Pons (tissue), 1 donor: Measurements from ENCODE around the gene DCST2.
A peak's percentile ranks its signal among the peaks of the same experiment; 100 is the strongest.

Experiments used
- DNase-seq: peaks from one replicate; pipeline ENCODE4 v3.0.0-alpha.2; 2016; ENCODE audit warnings: low spot score

Gene DCST2

DNA sequence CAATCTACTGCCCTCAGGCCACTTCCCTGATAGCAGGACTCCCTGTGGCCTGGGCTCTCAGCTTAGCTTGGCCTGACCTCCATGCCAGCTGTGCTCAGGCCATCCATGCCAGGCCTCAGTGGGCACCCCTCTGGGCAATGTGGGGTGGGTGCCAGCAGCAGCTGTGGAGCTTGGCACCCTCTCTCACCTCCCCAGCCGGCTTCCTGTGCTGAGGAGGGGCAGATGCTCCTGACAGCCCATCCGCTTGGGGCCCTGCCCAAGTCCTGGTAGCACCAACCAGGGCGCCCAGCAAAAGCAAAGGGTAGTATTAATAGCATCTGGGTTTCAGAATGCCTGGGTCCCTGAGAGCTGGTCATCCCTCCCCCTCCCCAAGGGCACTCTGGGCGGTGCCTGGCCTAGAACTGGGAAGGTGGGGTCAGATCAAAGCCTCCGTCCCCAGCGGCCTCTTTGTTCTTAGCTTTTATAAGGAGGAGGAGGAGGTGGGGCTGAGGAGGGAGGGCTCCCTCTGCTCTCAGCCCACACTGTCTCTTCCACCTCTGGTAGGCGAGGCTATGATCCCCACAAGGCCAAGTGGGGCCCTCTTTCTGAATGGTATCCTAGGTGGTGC is 36.1 kb upstream of the DCST2 start:
- no peak for DNase-seq

DNA sequence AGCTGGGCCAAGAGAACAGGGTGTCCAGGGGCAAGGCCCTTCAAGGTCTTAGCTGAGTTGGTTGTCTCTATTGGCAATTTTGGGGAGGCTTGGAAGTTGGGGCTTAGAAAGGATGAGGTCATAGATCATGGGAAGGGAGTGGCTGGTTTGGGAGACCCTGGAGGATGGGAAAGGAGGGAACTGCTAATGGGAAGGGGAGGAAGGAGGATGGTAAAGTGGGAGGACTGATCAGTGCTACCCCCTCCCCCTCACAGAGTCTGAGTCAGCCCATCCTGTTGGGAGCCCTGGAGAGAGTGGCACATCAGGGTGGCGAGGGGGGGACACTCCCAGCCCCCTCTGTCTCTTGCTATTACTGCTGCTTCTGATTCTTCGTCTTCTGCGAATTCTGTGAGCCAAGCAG is 35.0 kb upstream of the DCST2 start:
- DNase-seq, result no peak

DNA sequence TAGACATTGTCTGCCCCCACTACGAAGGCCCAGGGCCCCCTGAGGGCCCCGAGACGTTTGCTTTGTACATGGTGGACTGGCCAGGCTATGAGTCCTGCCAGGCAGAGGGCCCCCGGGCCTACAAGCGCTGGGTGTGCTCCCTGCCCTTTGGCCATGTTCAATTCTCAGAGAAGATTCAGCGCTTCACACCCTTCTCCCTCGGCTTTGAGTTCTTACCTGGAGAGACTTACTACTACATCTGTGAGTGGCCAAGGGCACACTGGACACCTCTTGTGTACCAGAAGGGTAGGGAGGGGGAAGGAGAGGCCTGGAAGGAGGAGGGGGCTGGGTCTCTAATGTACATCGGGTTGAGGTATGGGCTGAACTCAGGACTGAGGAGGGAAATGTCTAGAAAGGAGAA is 33.2 kb upstream of the DCST2 start:
- DNase-seq, result no peak

DNA sequence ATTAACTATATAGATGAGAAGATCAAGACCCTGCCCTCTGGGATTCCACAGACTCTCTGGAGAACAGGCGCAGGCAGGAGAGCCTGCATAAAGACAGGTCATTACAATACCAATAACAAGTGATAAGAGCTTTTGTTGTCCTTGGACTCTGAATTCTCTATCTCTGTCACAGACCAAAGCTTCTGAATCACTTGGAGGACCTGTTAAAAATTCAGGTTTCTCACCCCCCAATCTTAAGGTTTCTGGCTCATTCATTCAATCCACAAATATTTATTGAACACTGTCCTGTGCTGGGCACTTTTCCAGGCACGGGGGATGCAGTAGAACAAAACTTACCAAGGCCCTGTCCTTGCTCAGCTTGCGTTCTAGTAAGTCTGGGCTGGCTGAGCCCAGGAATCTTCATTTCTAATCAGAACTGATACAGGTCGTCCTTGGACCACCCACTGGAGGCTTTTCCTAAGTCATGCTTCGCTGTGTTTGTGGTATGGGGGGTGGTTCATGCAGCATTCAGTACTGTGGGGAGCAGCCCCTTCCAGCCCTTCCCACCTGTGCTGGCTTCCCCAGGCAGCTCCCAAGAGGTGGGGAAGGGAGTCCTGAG is 31.4 kb upstream of the DCST2 start:
- no peak for DNase-seq

DNA sequence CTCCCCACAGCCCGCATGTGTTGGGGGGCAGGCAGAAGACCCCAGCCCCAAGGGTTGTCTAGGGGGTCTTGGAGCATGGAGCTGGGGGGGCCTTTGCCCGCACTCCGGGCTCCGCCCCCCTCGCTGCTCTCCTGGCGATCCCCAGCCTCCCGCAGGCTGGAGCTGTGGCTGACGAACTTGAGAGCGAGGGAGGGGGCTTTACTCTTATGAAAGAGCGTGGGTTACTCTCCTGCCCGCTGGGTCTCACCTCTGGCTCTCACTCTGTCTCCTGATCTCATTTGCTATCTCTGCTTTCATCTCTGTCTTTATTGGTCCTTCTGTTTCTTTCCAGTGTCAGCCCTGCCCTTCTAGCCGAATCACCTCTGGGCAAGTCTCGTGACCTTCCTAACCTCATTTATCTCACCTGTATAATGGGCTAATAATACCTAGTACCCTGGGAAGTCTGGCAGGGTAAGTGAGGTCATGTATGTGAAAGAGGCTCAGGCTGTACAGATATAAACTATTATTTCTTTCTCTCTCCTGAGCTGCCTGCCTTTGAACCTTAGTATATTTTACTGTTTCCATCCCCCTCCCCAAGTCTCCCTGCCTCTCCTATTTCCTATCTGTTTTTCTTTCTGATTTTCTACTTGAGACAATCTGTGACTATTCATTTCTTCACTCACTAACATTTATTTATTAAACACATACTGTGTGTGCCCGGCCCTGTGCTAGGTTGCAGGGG is 30.7 kb upstream of the DCST2 start:
- DNase-seq, result no peak

DNA sequence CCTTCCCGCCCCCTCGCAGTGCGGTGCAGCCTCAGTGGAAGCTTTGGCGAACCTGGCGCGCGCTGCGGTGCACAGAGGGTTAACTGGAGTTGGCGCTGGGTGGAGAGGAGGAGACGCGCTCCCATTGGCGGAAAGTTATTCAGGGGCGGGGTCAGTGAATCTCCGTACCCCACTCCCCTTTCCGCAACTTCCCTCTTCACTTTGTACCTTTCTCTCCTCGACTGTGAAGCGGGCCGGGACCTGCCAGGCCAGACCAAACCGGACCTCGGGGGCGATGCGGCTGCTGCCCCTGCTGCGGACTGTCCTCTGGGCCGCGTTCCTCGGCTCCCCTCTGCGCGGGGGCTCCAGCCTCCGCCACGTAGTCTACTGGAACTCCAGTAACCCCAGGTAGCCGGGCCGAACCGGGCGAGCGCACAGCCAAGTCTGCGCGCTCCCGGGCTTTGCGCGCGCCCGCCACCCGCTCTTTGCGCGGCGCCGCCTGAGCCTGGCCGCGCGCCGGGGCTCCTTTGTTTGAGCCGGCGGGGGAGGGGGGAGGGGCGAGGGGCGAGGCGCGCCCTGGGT is 30.0 kb upstream of the DCST2 start, which contains the start of gene EFNA4:
EFNA4 (plus strand) TSS at position 191 of the 561 bp plus-strand sequence; CDS start at position 275, 84 bp downstream.
- peak; percentile 62 for DNase-seq

DNA sequence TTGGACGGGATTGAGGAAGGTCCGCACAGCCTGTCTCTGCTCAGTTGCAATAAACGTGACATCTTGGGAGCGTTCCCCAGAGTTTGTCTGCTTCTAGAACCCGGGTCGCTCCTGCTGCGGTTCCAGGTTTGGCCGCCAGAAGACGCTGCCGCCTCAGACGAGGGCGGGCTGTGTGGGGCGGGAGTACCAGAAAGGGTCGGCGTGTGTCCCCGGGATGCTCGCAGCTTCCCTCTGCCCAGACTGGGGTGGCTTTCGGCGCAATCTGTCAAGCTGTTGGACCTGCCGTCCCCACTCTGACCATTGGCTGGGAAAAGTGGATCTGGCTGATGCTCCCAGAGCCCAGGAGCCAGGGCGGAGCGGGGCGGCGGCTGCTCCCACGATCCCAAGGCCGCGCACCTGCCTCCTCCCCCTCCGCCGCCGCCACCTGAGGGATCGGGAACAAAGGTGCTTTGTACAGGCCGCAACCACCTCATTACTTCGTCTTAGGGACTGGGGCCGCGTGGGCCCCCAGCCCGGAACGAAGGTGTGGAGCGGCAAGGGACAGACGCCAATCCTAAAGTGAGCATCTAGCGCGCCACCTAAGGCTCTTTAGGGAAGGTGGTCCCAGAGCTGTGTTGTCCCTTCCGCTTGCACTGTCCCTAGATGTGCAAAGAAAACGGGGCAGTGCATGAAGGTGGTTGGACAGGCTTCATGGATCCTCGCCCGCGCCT is 29.3 kb upstream of the DCST2 start:
- DNase-seq, result no peak

DNA sequence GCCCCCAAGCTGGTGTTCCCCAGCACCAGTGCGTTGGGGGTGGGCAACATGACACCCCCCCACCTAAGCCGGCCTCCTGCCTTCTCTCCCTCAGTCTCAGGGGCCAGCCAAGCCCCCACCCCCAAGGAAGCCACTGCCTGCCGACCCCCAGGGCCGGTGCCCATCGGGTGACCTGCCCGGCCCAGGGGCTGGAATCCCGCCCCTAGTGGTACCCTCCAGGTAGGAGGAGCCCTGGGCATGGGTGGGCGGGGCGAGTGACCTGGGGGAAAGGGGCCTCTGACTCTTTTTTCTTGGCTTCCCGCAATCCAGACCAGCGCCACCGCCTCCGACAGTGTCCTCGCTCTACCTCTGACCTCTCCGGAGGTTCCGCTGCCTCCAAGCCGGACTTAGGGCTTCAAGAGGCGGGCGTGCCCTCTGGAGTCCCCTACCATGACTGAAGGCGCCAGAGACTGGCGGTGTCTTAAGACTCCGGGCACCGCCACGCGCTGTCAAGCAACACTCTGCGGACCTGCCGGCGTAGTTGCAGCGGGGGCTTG is 28.6 kb upstream of the DCST2 start:
- DNase-seq, result no peak

DNA sequence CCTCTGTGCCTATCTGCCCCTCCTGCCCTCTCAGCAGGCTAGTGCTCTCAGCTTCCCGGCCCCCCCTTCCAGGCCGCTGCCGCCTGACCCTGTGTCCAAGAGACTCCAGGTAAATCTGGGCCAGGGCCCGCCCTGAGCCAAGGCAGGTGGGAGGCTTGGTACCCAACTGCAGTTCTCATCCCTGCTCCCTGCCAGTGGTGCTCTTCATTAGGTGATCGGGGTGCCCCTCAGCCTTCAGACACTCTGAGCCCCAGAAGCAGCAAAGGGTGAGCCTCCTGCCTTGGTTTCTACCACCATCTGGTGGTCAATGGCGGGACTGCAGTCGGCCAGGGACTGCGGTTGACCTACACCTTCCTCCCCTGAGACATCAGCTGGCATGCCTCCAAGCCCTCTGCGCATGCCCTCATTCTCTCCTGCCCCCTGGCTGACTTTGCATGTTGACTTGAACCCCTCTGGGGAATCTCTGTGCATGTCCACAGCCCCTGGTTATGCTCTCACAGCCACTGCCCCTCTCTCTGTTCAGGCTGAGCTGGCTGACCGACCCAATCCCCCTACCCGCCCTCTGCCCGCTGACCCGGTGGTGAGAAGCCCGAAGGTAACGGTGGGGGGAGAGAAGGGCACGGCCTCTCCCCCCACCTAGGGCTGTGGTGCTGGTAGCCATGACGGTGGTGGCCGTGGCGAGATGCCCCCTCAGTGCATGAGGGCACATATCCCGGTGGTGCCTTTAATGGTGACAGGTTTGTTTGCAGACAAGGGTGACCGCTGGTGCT is 28.0 kb upstream of the DCST2 start:
- DNase-seq, result peak; percentile 56

DNA sequence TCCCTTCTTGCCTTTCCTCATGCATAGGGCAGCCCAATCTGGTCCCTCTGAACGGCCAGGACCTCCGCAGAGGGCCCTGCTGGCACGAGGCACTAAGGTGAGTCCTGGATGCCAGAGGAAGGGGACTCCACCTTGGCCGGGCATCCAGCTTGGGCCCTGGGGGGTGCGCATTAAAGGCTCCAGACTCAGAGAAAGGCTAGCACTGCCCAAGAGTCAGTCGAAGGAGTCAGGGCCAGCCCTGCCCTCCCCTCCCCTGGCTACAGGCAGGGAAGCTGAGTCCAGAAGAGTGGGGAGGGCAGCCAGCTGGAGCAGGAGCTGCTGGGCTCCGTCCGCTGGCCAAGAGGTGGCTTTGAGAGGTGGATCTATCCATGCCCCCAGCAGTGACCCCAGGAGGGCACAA is 27.2 kb upstream of the DCST2 start:
- DNase-seq, result no peak

DNA sequence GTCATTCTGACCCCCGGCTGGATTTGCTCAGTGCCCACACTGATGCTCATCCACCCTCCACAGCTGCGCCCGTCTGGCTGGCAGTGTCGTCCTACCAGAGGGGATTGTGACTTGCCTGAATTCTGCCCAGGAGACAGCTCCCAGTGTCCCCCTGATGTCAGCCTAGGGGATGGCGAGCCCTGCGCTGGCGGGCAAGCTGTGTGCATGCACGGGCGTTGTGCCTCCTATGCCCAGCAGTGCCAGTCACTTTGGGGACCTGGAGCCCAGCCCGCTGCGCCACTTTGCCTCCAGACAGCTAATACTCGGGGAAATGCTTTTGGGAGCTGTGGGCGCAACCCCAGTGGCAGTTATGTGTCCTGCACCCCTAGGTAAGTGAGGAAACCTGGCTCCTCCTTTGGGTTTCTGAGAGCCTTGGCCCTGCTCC is 24.2 kb upstream of the DCST2 start:
- DNase-seq, result no peak

DNA sequence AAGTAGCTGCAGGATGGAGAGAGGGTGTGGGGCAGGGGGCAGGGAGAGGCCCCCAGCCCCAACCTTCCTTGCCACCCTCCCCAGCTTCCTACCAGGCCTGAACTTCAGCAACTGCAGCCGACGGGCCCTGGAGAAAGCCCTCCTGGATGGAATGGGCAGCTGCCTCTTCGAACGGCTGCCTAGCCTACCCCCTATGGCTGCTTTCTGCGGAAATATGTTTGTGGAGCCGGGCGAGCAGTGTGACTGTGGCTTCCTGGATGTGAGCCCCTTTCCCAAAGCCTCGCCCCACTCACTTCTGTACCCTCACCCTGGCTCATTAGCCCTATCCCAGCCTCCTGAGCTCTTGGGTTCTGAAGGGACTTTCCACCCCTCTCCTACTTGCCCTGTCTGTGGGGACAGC is 23.5 kb upstream of the DCST2 start:
- DNase-seq, result no peak

DNA sequence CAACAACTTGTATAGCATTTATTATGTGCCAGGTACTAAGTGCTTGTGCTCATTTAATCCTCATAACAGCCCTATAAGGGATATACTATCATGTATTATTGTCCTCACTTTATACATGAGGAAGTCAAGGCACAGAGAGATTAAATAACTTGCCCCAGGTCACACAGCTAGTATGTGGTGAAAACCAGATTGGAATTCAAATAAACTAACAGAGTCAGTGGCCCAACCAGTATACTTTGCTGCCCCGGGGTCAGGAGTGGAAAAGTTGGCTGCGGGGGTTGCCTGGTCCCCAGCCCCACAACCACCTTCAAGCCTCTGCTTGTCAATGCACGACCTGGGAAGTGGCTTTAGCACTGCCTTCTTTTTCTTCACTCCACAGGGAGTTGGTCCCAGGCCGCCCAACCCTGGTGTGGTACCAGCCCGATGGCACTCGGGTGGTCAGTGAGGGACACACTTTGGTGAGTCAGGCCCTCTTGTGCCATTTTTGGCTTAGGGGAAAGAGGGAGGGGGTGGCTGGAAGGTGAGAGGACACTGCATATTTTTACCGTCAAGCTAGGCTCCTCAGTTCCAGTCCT is 20.0 kb upstream of the DCST2 start:
- no peak for DNase-seq

DNA sequence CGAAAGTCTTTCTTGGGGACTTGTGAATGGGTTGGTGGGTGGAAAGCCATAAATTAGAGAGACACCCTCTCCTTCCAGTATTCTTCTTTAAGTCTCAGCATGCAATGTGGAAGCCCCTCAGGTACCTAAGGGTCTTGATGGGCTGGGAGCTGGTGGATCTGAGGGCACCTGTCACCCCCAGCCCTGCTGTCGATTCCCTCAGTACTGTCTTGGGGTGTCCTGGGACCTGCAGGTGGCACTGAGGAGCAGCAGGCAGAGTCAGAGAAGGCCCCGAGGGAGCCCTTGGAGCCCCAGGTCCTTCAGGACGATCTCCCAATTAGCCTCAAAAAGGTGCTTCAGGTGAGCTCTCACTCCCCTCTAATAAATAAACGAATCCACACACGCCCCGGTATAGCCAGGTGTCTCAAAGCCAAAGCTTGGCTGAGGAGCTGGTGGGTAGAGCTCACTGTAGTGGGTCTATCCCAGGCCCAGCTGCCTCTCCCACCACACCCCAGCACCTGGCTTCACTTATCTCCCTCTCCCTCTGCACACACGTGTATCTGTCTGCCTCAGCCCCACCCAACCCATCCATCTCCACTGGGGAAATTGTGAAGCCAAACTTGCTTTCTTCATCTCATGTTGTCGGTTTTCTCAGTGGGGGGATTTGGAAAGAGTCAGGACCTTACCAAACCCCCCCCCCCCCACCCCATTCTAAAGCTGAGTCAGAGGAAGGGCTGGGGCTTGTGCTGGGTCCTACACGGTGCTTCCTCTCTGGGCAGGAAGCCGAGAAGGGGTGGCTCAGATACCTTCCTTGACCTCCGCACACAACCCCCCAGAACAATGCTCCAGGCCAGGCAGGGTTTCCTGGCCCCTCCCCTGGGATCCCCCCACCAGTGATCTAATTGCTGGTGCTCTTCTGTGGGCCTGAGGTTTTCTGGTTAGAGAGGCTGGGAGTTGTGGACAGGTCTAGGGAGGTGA is 19.1 kb upstream of the DCST2 start:
- DNase-seq, result no peak

DNA sequence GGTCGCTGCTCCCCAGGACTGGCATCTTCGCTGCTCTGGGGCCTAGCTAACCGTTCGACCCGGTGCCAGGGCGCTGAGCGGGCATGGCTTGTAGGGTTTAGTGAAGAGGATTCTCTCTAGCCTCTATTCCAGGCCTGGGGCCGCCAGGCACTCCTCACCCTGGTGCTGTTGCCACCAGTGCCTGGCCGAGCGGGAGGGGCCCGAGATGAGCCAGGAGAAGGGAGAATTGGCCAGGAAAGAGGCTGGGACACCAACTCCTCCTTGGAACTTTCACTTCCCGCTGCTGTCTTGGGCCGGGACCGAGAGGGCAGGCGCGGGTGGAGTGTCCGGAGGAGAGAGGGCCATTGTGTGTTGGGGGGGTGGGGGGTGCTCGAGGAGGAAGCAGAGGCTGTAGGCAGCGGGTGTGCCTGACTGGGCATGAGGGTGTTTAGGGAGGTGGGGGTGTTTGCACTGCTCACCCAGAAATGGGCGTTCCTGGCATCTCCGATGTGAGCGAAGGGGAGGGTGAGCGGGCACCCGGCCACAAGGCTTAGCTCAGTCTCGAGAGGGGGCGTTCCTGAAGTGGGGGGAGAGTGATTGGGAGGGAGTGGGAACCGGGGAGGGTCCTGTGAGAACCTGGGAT is 18.3 kb upstream of the DCST2 start:
- peak; percentile 28 for DNase-seq

DNA sequence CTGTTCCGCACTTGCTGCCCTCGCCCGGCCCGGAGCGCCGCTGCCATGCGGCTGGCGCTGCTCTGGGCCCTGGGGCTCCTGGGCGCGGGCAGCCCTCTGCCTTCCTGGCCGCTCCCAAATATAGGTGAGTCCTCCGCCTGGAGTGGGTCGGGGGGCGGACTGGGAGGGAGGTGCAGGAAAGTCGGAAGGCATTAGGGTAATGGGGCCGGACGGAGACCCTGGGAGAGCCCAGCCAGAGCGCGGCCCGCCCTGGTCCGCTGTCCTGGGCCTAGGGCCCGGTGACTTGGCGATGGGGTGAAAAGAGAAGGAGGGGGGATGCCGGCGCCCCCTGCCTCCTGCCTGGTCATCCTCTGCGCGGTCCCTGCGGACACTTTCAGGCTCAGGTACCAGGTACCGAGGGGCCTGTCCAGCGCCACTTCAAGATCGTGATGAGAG is 17.8 kb upstream of the DCST2 start:
- no peak for DNase-seq

DNA sequence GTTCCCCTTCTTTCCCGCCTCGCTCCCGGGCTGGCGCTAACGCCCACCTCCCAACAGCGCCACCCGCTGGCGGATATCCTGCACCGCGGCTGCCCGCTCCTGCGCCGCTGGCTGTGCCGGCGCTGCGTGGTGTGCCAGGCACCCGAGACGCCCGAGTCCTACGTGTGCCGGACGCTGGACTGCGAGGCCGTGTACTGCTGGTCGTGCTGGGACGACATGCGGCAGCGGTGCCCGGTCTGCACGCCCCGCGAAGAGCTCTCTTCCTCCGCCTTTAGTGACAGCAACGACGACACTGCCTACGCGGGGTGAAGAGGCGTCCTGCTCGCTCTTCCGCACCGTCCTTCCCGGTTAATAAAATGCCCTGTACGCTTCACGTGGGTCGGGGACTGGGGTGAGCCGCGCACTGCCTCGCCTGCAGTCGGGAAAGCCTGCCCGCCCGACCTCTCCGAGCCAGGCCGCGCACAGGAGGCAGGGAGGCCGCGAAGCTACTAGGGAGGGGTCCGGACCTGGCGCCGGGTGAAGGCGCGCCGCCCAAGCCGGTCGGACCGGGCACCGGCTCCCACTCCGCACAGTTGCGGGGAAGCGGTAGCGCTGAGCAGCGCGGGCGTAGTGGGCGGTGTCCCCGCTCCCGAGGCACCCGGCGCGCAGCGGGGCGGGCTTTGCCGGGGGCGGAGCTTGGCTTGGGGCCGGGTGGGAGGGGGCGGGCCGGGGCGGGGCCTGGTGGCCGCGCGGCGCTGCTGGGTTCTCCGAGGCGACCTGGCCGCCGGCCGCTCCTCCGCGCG is 17.2 kb upstream of the DCST2 start, which contains the start of gene ADAM15:
ADAM15 (plus strand) TSS at position 757 of the 782 bp plus-strand sequence. CDS start 71 bp downstream, outside the sequence.
- DNase-seq, result peak; percentile 61
